Esophagus squamous epithelium (tissue), 4 donors: Measurements from ENCODE around the gene PVRIG.
A peak's percentile ranks its signal among the peaks of the same experiment; 100 is the strongest.

ENCODE experiments used
- CTCF ChIP-seq, 6 experiments: fragments of 450-650 bp in 4 of 6; fragments of 200-600 bp in 2 of 6; sonication (generic) in 2 of 6; IDR thresholded peaks; one replicate each; pipeline ENCODE4 v1.5.1; 2016 to 2019; ENCODE audit warnings: antibody characterized with exemption in 6 of 6, mild to moderate bottlenecking in 4 of 6, moderate library complexity in 4 of 6
- POLR2A ChIP-seq, 4 donors: fragments of 450-650 bp; IDR thresholded peaks; one replicate each; pipeline ENCODE4 v1.6.1; 2017; ENCODE audit warnings: antibody characterized with exemption in 4 of 4, mild to moderate bottlenecking in 4 of 4, moderate library complexity in 3 of 4

- TF ChIP-seq CTCF (IDR thresholded peaks at IDR 0.05) (no peak), POLR2A (IDR thresholded peaks at IDR 0.05) (peak in 1 of 4 donors; percentile 50)
Observed at GRCh38 chr7:100221231-100221718, 1.5 kb downstream of the PVRIG start.
